Putamen (tissue), 1 donor: ENCODE measurements around the gene FOXO3B.
"Not testable (repeated sequence)": the region's sequence is repeated elsewhere in the genome, so short reads cannot be mapped to it uniquely, and the experiment has no call there.

Experiments used
- DNase-seq: peaks from one replicate; pipeline ENCODE4 v3.0.0-alpha.2; 2016; ENCODE audit warnings: low spot score

FOXO3B gene

GRCh38 chr17:18681767-18682571, at the start of gene FOXO3B:
Gene FOXO3B, minus strand, starts transcription at chr17:18682314. Its CDS starts 663 bp downstream, at chr17:18681651.
- DNase-seq, result peak; percentile 86

DNA sequence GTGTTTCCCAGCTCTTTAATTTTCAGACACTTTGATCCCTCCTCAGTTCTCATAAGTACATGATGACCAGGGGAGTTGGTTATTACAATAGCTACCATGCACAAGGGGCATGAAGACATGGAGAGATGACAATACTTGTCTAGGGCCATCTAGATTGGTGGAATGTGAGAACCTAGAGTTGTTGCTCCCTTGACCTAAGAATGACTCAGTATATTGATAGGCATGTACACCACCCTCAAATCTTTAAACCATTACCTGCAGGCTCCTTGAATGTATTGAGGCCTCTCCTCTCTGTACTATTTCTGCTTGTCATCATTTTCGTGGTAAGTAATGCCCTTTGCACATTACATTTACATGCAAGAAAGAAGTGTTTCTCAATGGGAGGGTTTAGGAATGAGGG, 41.4 kb upstream of the FOXO3B start:
- DNase-seq, result not testable (repeated sequence)

GRCh38 chr17:18722612-18723011, 40.5 kb upstream of the FOXO3B start:
- not testable (repeated sequence) for DNase-seq

- not testable (repeated sequence) for DNase-seq
Measured at GRCh38 chr17:18721775-18722547, 39.8 kb upstream of the FOXO3B start.

GRCh38 chr17:18719428-18720110, 37.5 kb upstream of the FOXO3B start:
- DNase-seq, result not testable (repeated sequence)

- not testable (repeated sequence) for DNase-seq
Measured at GRCh38 chr17:18718643-18719427, 36.7 kb upstream of the FOXO3B start.

DNA sequence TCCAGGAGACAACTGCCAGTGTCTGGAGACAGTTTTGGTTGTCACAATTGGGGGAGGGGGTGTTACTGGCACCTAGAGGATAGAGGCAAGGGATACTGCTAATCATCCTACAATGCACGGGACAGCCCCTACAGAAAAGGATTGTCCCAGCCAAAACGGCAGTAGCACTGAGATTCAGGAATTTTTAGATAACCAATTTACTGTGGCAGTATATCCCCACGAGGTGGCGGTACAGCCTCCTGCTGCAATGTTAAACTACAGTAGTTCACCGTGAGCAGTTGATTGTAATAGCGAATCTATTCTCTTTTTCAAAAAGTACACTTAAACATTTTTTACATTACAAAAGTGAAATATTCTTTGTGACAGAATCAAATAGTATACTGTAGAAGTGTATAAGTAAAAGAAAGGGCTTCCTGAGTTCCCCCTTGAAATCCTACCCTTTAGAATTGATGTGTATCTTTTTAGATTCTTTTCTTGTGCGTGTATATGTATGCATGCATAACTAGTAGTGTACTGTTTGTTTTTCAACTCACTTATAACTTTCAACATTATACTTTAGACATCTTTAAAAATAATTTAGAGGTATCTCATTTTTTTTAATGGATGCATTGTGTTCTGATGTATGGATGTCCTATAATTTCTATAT, 30.4 kb upstream of the FOXO3B start:
- not testable (repeated sequence) for DNase-seq

- DNase-seq, result not testable (repeated sequence)
Measured at GRCh38 chr17:18708215-18708614, 26.1 kb upstream of the FOXO3B start.

DNA sequence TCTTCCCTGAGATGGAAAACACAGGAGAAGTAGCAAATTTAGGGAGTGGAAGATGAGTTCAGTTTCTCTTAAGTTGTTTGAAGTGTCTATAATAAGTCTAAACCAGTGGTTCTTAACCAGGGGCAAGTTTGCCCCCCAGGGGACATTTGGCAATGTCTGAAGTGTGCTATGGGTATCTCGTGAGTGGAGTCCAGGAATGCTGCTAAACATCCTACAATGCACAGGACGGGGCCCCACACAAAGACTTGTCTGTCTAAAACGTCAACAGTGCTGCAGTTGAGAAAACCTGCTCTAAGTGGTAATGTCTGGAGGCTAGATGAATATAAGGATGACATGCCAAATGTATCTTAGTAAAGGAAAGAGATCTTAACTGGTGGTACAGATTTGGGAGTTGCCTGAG, 23.8 kb upstream of the FOXO3B start:
- not testable (repeated sequence) for DNase-seq

GRCh38 chr17:18698473-18699103, 16.5 kb upstream of the FOXO3B start:
- not testable (repeated sequence) for DNase-seq

DNA sequence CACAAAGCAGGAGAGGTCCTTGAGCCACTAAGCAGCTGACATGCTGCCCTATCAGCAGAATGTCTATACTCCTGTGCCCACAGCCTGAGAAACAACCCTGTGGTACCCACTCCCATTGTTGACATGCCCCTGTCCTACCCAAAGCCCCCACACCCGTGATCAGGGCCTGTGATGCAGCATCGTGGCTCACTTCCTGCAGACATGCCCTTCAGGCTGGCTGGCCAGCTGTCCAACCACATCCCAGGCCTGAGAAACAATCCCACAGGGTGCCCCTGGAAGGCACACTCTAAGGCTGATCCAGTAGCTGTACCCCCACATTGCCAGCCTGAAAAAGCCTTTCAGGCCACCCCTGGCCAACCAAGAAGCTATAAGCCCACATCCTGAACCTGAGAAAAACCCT, 13.0 kb upstream of the FOXO3B start:
- DNase-seq, result not testable (repeated sequence)

DNA sequence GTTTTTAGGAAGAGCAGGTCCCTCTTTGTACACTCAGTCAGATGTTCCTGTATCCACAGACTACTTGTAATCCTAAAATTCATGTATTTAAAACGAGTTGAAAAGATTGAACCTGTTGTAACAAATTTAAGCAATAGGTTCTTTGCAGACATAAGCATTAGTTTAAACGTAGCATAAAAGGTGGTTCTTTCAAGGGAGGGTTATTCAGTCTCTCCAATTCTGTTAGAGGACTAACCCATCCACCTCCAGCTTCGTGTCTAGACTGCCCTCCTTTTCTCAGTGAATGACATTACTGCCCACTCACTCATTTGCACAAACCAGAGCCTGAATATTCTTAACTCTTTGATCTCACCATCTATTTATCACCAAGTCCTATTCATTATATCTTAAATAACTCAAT, 554 bp upstream of the FOXO3B start:
- not testable (repeated sequence) for DNase-seq

DNA sequence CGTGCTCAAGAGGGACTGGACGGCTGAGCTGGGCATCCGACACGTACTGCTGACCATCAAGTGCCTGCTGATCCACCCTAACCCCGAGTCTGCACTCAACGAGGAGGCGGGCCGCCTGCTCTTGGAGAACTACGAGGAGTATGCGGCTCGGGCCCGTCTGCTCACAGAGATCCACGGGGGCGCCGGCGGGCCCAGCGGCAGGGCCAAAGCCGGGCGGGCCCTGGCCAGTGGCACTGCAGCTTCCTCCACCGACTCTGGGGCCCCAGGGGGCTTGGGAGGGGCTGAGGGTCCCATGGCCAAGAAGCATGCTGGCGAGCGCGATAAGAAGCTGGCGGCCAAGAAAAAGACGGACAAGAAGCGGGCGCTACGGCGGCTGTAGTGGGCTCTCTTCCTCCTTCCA, 4.7 kb downstream of the FOXO3B start:
- not testable (repeated sequence) for DNase-seq

DNA sequence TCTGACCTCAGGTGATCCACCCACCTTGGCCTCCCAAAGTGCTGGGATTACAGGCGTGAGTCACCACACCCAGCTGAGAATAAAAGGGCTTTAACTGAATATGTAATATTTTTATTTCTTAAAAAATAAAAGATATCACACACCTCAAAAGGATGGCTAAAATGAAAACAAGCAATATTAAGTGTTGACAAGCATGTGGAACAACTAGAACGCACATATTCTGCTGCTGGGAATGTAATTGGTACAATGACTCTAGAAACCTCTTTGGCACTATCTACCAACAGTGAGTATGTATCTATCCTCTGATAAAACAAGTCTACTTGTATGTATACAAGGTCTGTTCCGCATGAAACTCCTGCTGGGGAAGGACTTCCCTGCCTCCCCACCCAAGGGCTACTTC, 5.2 kb downstream of the FOXO3B start:
- DNase-seq, result not testable (repeated sequence)

GRCh38 chr17:18672395-18673227, 9.5 kb downstream of the FOXO3B start:
- not testable (repeated sequence) for DNase-seq

DNA sequence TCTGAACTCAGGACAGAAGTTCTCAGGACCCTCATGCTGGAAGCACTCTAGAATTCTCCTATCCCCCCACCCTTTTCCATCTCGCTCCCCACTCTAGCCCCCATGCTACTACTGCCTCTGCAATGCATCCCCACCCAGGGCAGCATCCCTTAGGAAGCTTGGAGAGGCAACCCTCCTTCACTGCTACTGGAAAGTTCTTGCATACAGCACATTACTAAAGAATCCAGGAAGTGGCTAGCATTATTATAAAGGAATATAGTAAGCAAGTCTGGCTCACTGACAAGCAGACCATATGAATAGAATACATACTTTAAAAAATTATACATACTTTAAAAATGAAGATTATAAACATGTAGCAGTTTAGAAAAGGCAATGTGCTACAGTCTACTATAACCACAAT, 13.5 kb downstream of the FOXO3B start:
- DNase-seq, result not testable (repeated sequence)

DNA sequence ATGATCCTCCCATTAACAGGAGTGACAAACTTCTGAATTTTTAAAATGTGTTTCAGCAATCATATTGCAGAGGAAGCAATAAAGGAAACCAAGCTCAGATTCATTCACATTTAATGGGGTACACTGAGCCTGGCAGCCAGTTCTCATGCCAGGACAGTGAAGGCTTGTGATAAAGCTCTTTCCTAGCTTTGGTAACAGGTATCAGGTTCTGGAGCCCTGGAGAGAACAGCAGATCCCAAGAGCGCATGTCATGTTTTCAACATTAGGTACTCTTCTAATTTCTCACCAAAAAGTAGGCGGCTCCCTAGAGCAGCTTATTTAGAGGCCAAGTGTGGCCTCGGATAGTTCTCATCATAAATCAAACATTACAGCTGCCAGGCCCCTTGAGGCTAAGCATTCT, 14.6 kb downstream of the FOXO3B start:
- DNase-seq, result not testable (repeated sequence)

- DNase-seq, result not testable (repeated sequence)
Measured at GRCh38 chr17:18666326-18666725, 15.8 kb downstream of the FOXO3B start.

DNA sequence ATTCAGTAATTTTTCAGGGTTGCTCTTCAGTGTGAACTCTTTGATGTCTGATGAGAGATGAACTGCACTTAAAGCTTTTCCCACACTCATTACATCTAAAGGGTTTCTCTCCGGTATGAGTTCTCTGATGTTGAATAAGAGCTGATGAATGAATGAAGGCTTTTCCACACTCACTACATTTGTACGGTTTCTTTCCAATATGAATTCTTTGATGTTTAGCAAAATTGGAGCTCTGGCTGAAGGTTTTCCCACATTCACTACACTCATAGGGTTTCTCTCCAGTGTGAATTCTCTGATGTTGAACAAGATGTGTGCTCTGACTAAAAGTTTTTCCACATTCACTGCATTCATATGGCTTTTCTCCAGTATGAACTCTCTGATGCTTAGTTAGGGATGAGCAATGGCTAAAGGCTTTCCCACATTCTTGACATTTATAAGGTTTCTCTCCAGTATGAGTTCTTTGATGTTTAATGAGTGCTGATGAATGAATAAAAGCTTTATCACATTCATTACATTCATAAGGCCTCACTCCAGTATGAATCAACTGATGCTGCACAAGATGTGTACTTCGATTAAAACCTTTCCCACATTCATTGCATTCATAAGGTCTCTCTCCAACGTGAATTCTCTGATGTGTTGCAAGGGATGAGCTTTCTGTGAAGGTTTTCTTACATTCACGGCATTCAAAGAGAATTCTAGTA, 20.0 kb downstream of the FOXO3B start:
- not testable (repeated sequence) for DNase-seq
